ENCODE data around the gene PTPN3. TPM values are rescaled to one million over a fixed set of nuclear protein-coding genes. Genes with fewer than 3 reads are reported as not detected.
A peak's percentile ranks its signal among the peaks of the same experiment; 100 is the strongest.

Gene PTPN3
- total and polyA plus RNA-seq, 2 donors (not counting 1 experiment from before 2014, with no cell fraction given), result not detected

GRCh38 chr9:109416135-109416706, 81.9 kb downstream of the PTPN3 start:
- H3K4me3 ChIP-seq (ENCODE audit: control extremely low read depth in 1 of 5, extremely low read depth in 1 of 5, insufficient read depth in 1 of 5, low read depth in 2 of 5, low read length in 4 of 5), result peak overlapping the region in 1 of 5 experiments; percentile 16
- no peak overlapping the region for H3K27ac ChIP-seq (ENCODE audit: low read length in 2 of 2)
- H3K9me3 ChIP-seq (ENCODE audit: control extremely low read depth in 1 of 3, control insufficient read depth in 2 of 3, insufficient read depth in 1 of 3, low read length in 2 of 3), result no peaks in the 10 kb centered on the region
- DNase-seq, result peak; percentile 73
- no peaks in the 10 kb centered on the region for H3K36me3 ChIP-seq (replicated peaks in 1 of 2; ENCODE audit: control extremely low read depth in 1 of 2, control insufficient read depth in 1 of 2, extremely low read depth in 1 of 2, insufficient read depth in 2 of 2, low read length in 1 of 2)
- Mint-ChIP-seq H3K4me3 (peak overlapping the region; percentile 32), H3K27ac (peak overlapping the region; percentile 78), H3K4me1 (peaks cover 51% of the 10 kb centered on the region), H3K27me3 (peaks cover 30% of the 10 kb centered on the region), H3K9me3 (ENCODE audit: insufficient read depth) (no peaks in the 10 kb centered on the region)
- intact Hi-C loops (cut with micrococcal nuclease), result loop anchor here (1.0 to 10.0 kb wide), 3 partner anchors 24 to 401 kb away; partner anchors contain the start of genes CTNNAL1 and TMEM245
- no peaks in the 10 kb centered on the region for H3K27me3 ChIP-seq (replicated peaks in 1 of 4; ENCODE audit: control extremely low read depth in 1 of 4, control insufficient read depth in 3 of 4, insufficient read depth in 4 of 4, low read length in 3 of 4)
- ATAC-seq (ENCODE audit: low read depth), result peak; percentile 80
- no peak for TF ChIP-seq EZH2 (IDR thresholded peaks at IDR 0.05; ENCODE audit: borderline replicate concordance, insufficient read depth, low read depth, low read length, poor library complexity, severe bottlenecking)
- no peaks in the 10 kb centered on the region for H3K79me2 ChIP-seq (ENCODE audit: control insufficient read depth, insufficient read depth, low read length)
- CTCF ChIA-PET, result interaction anchor here (0.7 to 1.2 kb wide), 5 partner anchors 15 to 60 kb away, joined by 3 to 11 read pairs (median 4); no protein-coding TSS in a partner anchor
- POLR2A ChIA-PET, result interaction anchor here (0.6 to 0.7 kb wide), 2 partner anchors 24 to 71 kb away, joined by 3 to 4 read pairs; no protein-coding TSS in a partner anchor
- H3K4me2 ChIP-seq (replicated peaks; ENCODE audit: low read depth, low read length, poor library complexity, severe bottlenecking), result peak overlapping the region; percentile 16
- peaks cover 12 to 40% of the 10 kb centered on the region in 2 donors for H3K4me1 ChIP-seq (ENCODE audit: control insufficient read depth in 2 of 2, insufficient read depth in 2 of 2, low read length in 2 of 2)
- H4K20me1 ChIP-seq (ENCODE audit: control insufficient read depth, insufficient read depth, low read length, poor library complexity, severe bottlenecking), result no peaks in the 10 kb centered on the region
- 30% methylated on average over 6 of the region's 10 CpGs for WGBS (ENCODE audit: insufficient coverage)
- peak overlapping the region; percentile 6 for H3K9ac ChIP-seq (ENCODE audit: low read length)
- H2AFZ ChIP-seq (ENCODE audit: insufficient read depth, low read depth, low read length, poor library complexity, severe bottlenecking), result no peak overlapping the region

GRCh38 chr9:109414125-109414785, 83.9 kb downstream of the PTPN3 start:
- Histone ChIP-seq H3K4me1 (ENCODE audit: control insufficient read depth in 2 of 2, insufficient read depth in 2 of 2, low read length in 2 of 2) (peaks cover 12 to 42% of the 10 kb centered on the region in 2 donors), H2AFZ (ENCODE audit: insufficient read depth, low read depth, low read length, poor library complexity, severe bottlenecking) (no peak overlapping the region), H3K79me2 (ENCODE audit: control insufficient read depth, insufficient read depth, low read length) (no peaks in the 10 kb centered on the region), H3K27ac (ENCODE audit: low read length in 2 of 2) (no peak overlapping the region), H3K36me3 (replicated peaks in 1 of 2; ENCODE audit: control extremely low read depth in 1 of 2, control insufficient read depth in 1 of 2, extremely low read depth in 1 of 2, insufficient read depth in 2 of 2, low read length in 1 of 2) (no peaks in the 10 kb centered on the region), H3K27me3 (replicated peaks in 1 of 4; ENCODE audit: control extremely low read depth in 1 of 4, control insufficient read depth in 3 of 4, insufficient read depth in 4 of 4, low read length in 3 of 4) (no peaks in the 10 kb centered on the region), H4K20me1 (ENCODE audit: control insufficient read depth, insufficient read depth, low read length, poor library complexity, severe bottlenecking) (no peaks in the 10 kb centered on the region), H3K4me2 (replicated peaks; ENCODE audit: low read depth, low read length, poor library complexity, severe bottlenecking) (no peak overlapping the region), H3K9me3 (ENCODE audit: control extremely low read depth in 1 of 3, control insufficient read depth in 2 of 3, insufficient read depth in 1 of 3, low read length in 2 of 3) (no peaks in the 10 kb centered on the region), H3K9ac (ENCODE audit: low read length) (no peak overlapping the region), H3K4me3 (ENCODE audit: control extremely low read depth in 1 of 5, extremely low read depth in 1 of 5, insufficient read depth in 1 of 5, low read depth in 2 of 5, low read length in 4 of 5) (no peak overlapping the region)
- DNase-seq (no peak), ATAC-seq (ENCODE audit: low read depth) (no peak)
- Mint-ChIP-seq H3K9me3 (ENCODE audit: insufficient read depth) (no peaks in the 10 kb centered on the region), H3K27me3 (peaks cover 23% of the 10 kb centered on the region), H3K4me3 (no peak overlapping the region), H3K4me1 (peaks cover 62% of the 10 kb centered on the region), H3K27ac (no peak overlapping the region)
- TF ChIP-seq, protein P1, sequence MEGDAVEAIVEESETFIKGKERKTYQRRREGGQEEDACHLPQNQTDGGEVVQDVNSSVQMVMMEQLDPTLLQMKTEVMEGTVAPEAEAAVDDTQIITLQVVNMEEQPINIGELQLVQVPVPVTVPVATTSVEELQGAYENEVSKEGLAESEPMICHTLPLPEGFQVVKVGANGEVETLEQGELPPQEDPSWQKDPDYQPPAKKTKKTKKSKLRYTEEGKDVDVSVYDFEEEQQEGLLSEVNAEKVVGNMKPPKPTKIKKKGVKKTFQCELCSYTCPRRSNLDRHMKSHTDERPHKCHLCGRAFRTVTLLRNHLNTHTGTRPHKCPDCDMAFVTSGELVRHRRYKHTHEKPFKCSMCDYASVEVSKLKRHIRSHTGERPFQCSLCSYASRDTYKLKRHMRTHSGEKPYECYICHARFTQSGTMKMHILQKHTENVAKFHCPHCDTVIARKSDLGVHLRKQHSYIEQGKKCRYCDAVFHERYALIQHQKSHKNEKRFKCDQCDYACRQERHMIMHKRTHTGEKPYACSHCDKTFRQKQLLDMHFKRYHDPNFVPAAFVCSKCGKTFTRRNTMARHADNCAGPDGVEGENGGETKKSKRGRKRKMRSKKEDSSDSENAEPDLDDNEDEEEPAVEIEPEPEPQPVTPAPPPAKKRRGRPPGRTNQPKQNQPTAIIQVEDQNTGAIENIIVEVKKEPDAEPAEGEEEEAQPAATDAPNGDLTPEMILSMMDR (IDR thresholded peaks at IDR 0.05), result no peak
- TF ChIP-seq EZH2 (IDR thresholded peaks at IDR 0.05; ENCODE audit: borderline replicate concordance, insufficient read depth, low read depth, low read length, poor library complexity, severe bottlenecking), result no peak
- CTCF ChIA-PET, result interaction anchor here (0.6 to 1.1 kb wide), 4 partner anchors 26 to 505 kb away, joined by 3 read pairs; no protein-coding TSS in a partner anchor
- POLR2A ChIA-PET, result no interaction called here
- 61% methylated on average over 3 of the region's 7 CpGs for WGBS (ENCODE audit: insufficient coverage)
- intact Hi-C loops (cut with micrococcal nuclease), result loop anchor here (5.0 to 10.0 kb wide), 3 partner anchors 92 to 399 kb away; partner anchors contain the start of genes CTNNAL1, EPB41L4B and TMEM245

Data from B cell (primary cell).